Gastroesophageal sphincter (tissue), 4 donors: ENCODE measurements around the gene HOXA5. TPM values are rescaled to one million over a fixed set of nuclear protein-coding genes. Genes with fewer than 3 reads are reported as not detected.

Experiments
- ATAC-seq: fragments of 150-250 bp; one replicate; pipeline ENCODE4 v1.9.1; 2016; ENCODE audit warnings: mild to moderate bottlenecking, moderate library complexity
- H3K27ac ChIP-seq, 4 donors: fragments of 200-600 bp; sonication (generic) in 3 of 4; 1 replicate in 3 of 4; 2 replicates in 1 of 4; pipeline ENCODE4 v1.5.1; 2016 to 2019
- H3K27me3 ChIP-seq: fragments of 200-600 bp; sonication (generic); one replicate; pipeline ENCODE4 v1.5.1; 2019
- H3K36me3 ChIP-seq, 2 donors: fragments of 200-600 bp; sonication (generic); one replicate each; pipeline ENCODE4 v1.5.1; 2019; ENCODE audit warnings: control low read depth in 1 of 2
- H3K4me1 ChIP-seq, 3 donors: fragments of 200-600 bp; sonication (generic); 1 replicate in 2 of 3; 2 replicates in 1 of 3; pipeline ENCODE4 v1.5.1; 2016 to 2019; ENCODE audit warnings: control low read depth in 2 of 3
- H3K4me3 ChIP-seq, 2 donors: fragments of 200-600 bp; sonication (generic); one replicate each; pipeline ENCODE4 v1.5.1; 2019; ENCODE audit warnings: mild to moderate bottlenecking in 1 of 2, moderate library complexity in 1 of 2
- H3K9me3 ChIP-seq, 3 donors: fragments of 200-600 bp; sonication (generic); one replicate each; pipeline ENCODE4 v1.5.1; 2017 to 2019; ENCODE audit warnings: control low read depth in 2 of 3
- CTCF ChIP-seq, 4 experiments: fragments of 200-600 bp in 2 of 4; fragments of 450-650 bp in 2 of 4; sonication (generic) in 1 of 4; IDR thresholded peaks; one replicate each; pipeline ENCODE4 v1.5.1; 2017 to 2019; ENCODE audit warnings: antibody characterized with exemption in 4 of 4, mild to moderate bottlenecking in 2 of 4, moderate library complexity in 2 of 4
- EP300 ChIP-seq: sonication (generic); formaldehyde crosslinking; IDR thresholded peaks from one replicate; pipeline ENCODE4 v1.6.1; 2017; ENCODE audit warnings: antibody characterized with exemption, mild to moderate bottlenecking
- POLR2A ChIP-seq, 2 donors: fragments of 450-650 bp; IDR thresholded peaks; one replicate each; pipeline ENCODE4 v1.6.1; 2017; ENCODE audit warnings: antibody characterized with exemption in 2 of 2, mild to moderate bottlenecking in 2 of 2, moderate library complexity in 1 of 2
- POLR2AphosphoS5 ChIP-seq: sonication (generic); formaldehyde crosslinking; IDR thresholded peaks from one replicate; pipeline ENCODE4 v1.6.1; 2017; ENCODE audit warnings: antibody characterized with exemption
- WGBS, 2 donors: methylation state at CpG; one replicate each; pipeline ENCODE4 v1.1.5; 2018; ENCODE audit warnings: low coverage in 1 of 2; 5-methylcytosine and 5-hydroxymethylcytosine counted together
- total RNA-seq, 4 donors: library from RNA; depleted of rRNA; stranded (reverse); fragments of >200 nt; gene quantifications; one replicate each; pipeline ENCODE4 v1.1.0, GENCODE V29; 2016

The HOXA5 gene
- total RNA-seq, 4 donors from 2014 or later, result 11.0 to 34.6 (median 29.3) TPM

- Histone ChIP-seq H3K27ac (peak overlapping the region; percentile 31 to 99 (median 86)), H3K36me3 (no peaks in the 10 kb centered on the region), H3K27me3 (no peaks in the 10 kb centered on the region), H3K4me3 (no peak overlapping the region), H3K4me1 (peaks cover 19 to 88% (median 23%) of the 10 kb centered on the region in 3 donors), H3K9me3 (no peaks in the 10 kb centered on the region)
- TF ChIP-seq EP300 (no peak), CTCF (IDR thresholded peaks at IDR 0.05) (no peak), POLR2AphosphoS5 (no peak), POLR2A (IDR thresholded peaks at IDR 0.05) (no peak)
- WGBS, 2 donors, result 35 to 65% methylated on average over 5 to 6 of the region's 6 CpGs
- no peak for ATAC-seq
Observed at GRCh38 chr7:27132978-27133377, 10.5 kb downstream of the HOXA5 start.

GRCh38 chr7:27132214-27132613 is 11.3 kb downstream of the HOXA5 start:
- Histone ChIP-seq H3K4me1 (peaks cover 20 to 88% (median 30%) of the 10 kb centered on the region in 3 donors), H3K4me3 (no peak overlapping the region), H3K9me3 (no peaks in the 10 kb centered on the region), H3K36me3 (no peaks in the 10 kb centered on the region), H3K27me3 (no peaks in the 10 kb centered on the region), H3K27ac (peak overlapping the region; percentile 80 to 99 (median 98))
- no peak for ATAC-seq
- TF ChIP-seq CTCF (IDR thresholded peaks at IDR 0.05) (no peak), POLR2AphosphoS5 (no peak)
- WGBS, 2 donors, result 19 to 42% methylated on average over 2 of the region's 2 CpGs

GRCh38 chr7:27131390-27131819 is 12.1 kb downstream of the HOXA5 start:
- H3K27me3 ChIP-seq, result no peaks in the 10 kb centered on the region
- peak overlapping the region; percentile 47 to 84 for H3K4me3 ChIP-seq
- H3K36me3 ChIP-seq, result no peaks in the 10 kb centered on the region
- peak overlapping the region; percentile 80 to 99 (median 98) for H3K27ac ChIP-seq
- ATAC-seq, result no peak
- TF ChIP-seq EP300, result no peak
- TF ChIP-seq POLR2A (IDR thresholded peaks at IDR 0.05), result no peak
- TF ChIP-seq POLR2AphosphoS5, result no peak
- TF ChIP-seq CTCF (IDR thresholded peaks at IDR 0.05), result no peak
- H3K9me3 ChIP-seq, result no peaks in the 10 kb centered on the region
- peaks cover 16 to 88% (median 27%) of the 10 kb centered on the region in 3 donors for H3K4me1 ChIP-seq
- WGBS, 2 donors, result 29 to 38% methylated on average over 9 to 12 of the region's 12 CpGs

- Histone ChIP-seq H3K4me1 (peaks cover 16 to 88% (median 27%) of the 10 kb centered on the region in 3 donors), H3K9me3 (no peaks in the 10 kb centered on the region)
- 0% methylated on average over 8 to 14 of the region's 67 CpGs for WGBS, 2 donors
Observed at GRCh38 chr7:27130540-27131389, 12.7 kb downstream of the HOXA5 start, which contains the start of gene HOXA4. Gene HOXA4, minus strand, starts transcription at chr7:27130757. Its CDS starts 24 bp downstream, at chr7:27130733.

More at GRCh38 chr7:27130540-27131389, 12.7 kb downstream of the HOXA5 start, which contains the start of gene HOXA4:
- H3K36me3 ChIP-seq, result no peaks in the 10 kb centered on the region
- H3K4me3 ChIP-seq, result peak within 1 kb of the TSS; percentile 47 to 84
- peak within 1 kb of the TSS; percentile 92 to 99 (median 98) for H3K27ac ChIP-seq
- peak; percentile 62 to 80 for TF ChIP-seq POLR2A (IDR thresholded peaks at IDR 0.05)
- no peak for TF ChIP-seq CTCF (IDR thresholded peaks at IDR 0.05)
- peak; percentile 73 for TF ChIP-seq POLR2AphosphoS5
- no peak for TF ChIP-seq EP300
- no peaks in the 10 kb centered on the region for H3K27me3 ChIP-seq
- peak; percentile 95 for ATAC-seq
